Fibroblast of lung (primary cell): Measurements from ENCODE around the gene SLC43A1. TPM values are rescaled to one million over a fixed set of nuclear protein-coding genes. Genes with fewer than 3 reads are reported as not detected.

Experiments used
- DNase-seq, 2 donors: peaks; one replicate each; pipeline versions ENCODE4 v3.0.0 to v3.0.0-alpha.2; 2010; ENCODE audit warnings: low read depth in 2 of 2
- H2AFZ ChIP-seq: 2 replicates; pipeline ENCODE4 v1.5.1; 2012; ENCODE audit warnings: low read length, control low read depth, inconsistent platforms
- H3K27ac ChIP-seq: 2 replicates; pipeline ENCODE4 v1.5.1; 2011; ENCODE audit warnings: low read length, control low read depth; ENCODE audit not compliant: insufficient read depth
- H3K27me3 ChIP-seq: 2 replicates; pipeline ENCODE4 v1.5.1; 2011; ENCODE audit warnings: mild to moderate bottlenecking, low read length; ENCODE audit not compliant: control insufficient read depth, insufficient read depth
- H3K36me3 ChIP-seq: 2 replicates; pipeline ENCODE4 v1.5.1; 2011; ENCODE audit warnings: low read length; ENCODE audit not compliant: control insufficient read depth, insufficient read depth
- H3K4me1 ChIP-seq: 2 replicates; pipeline ENCODE4 v1.5.1; 2011; ENCODE audit warnings: low read length; ENCODE audit not compliant: control insufficient read depth, insufficient read depth; ENCODE audit errors: extremely low read depth
- H3K4me2 ChIP-seq: 2 replicates; pipeline ENCODE4 v1.5.1; 2011; ENCODE audit warnings: low read length, control low read depth; ENCODE audit not compliant: insufficient read depth; ENCODE audit errors: extremely low read depth
- H3K4me3 ChIP-seq, 4 experiments: fragments of 200-600 bp in 1 of 4; sonication (generic) in 1 of 4; replicated peaks in 1 of 4; 2 replicates each; pipeline ENCODE4 v1.5.1; 2011 to 2016; ENCODE audit warnings: low read length in 4 of 4, low read depth in 3 of 4, mild to moderate bottlenecking in 3 of 4, control low read depth in 2 of 4, inconsistent platforms in 1 of 4, mixed read lengths in 1 of 4; ENCODE audit not compliant: insufficient read depth in 1 of 4; ENCODE audit errors: control extremely low read depth in 1 of 4
- H3K79me2 ChIP-seq: 2 replicates; pipeline ENCODE4 v1.5.1; 2012; ENCODE audit warnings: mild to moderate bottlenecking, low read length, inconsistent platforms; ENCODE audit not compliant: control insufficient read depth, insufficient read depth
- H3K9ac ChIP-seq: 2 replicates; pipeline ENCODE4 v1.5.1; 2011; ENCODE audit warnings: mild to moderate bottlenecking, low read length, control low read depth; ENCODE audit not compliant: insufficient read depth
- H3K9me3 ChIP-seq: 2 replicates; pipeline ENCODE4 v1.5.1; 2012; ENCODE audit warnings: low read depth, low read length; ENCODE audit not compliant: control insufficient read depth, insufficient read depth
- H4K20me1 ChIP-seq: 2 replicates; pipeline ENCODE4 v1.5.1; 2011; ENCODE audit warnings: low read length; ENCODE audit not compliant: control insufficient read depth, insufficient read depth; ENCODE audit errors: extremely low read depth
- EZH2 ChIP-seq: IDR thresholded peaks from 2 replicates; pipeline ENCODE4 v1.5.1; 2012; ENCODE audit warnings: low read length, control low read depth, mild to moderate bottlenecking; ENCODE audit errors: missing control alignments
- polyA plus RNA-seq, 2 donors: library from polyadenylated mRNA; depleted of rRNA in 1 of 2; stranded (reverse) in 1 of 2; unstranded in 1 of 2; fragments of >200 nt; gene quantifications; 2 replicates each; pipeline ENCODE4 v1.2.1, GENCODE V29; 2011 to 2012; ENCODE audit warnings: missing spikeins in 1 of 2
- total RNA-seq: library from RNA; depleted of rRNA; stranded (reverse); fragments of >200 nt; gene quantifications from 2 replicates; pipeline ENCODE4 v1.2.1, GENCODE V29; 2014
- TF ChIP-seq, protein P1 (sequence below), 2 donors: IDR thresholded peaks in 1 of 2; conservative IDR thresholded peaks in 1 of 2; 1 replicate in 1 of 2; 2 replicates in 1 of 2; pipeline ENCODE4 v1.5.1; 2011 to 2012; ENCODE audit warnings: low read length in 2 of 2, control low read depth in 1 of 2, inconsistent platforms in 1 of 2, low read depth in 1 of 2, mild to moderate bottlenecking in 1 of 2

SLC43A1 gene
- total and polyA plus RNA-seq, 2 donors (not counting 1 experiment from before 2014, with no cell fraction given), result 13.2 to 19.8 TPM

DNA sequence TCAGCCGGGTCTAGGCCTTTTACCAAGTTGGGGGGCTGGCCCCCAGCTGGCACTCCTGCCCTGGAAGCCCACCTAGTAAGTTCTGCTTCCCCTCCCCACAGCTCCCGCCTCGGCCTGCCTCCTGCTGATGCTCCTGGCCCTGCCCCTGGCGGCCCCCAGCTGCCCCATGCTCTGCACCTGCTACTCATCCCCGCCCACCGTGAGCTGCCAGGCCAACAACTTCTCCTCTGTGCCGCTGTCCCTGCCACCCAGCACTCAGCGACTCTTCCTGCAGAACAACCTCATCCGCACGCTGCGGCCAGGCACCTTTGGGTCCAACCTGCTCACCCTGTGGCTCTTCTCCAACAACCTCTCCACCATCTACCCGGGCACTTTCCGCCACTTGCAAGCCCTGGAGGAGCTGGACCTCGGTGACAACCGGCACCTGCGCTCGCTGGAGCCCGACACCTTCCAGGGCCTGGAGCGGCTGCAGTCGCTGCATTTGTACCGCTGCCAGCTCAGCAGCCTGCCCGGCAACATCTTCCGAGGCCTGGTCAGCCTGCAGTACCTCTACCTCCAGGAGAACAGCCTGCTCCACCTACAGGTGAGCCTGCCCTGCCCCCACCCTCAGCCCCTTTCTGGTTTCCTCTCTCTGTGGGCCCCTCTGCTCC is 47.9 kb downstream of the SLC43A1 start:
- TF ChIP-seq EZH2, result no peak
- TF ChIP-seq, protein P1, sequence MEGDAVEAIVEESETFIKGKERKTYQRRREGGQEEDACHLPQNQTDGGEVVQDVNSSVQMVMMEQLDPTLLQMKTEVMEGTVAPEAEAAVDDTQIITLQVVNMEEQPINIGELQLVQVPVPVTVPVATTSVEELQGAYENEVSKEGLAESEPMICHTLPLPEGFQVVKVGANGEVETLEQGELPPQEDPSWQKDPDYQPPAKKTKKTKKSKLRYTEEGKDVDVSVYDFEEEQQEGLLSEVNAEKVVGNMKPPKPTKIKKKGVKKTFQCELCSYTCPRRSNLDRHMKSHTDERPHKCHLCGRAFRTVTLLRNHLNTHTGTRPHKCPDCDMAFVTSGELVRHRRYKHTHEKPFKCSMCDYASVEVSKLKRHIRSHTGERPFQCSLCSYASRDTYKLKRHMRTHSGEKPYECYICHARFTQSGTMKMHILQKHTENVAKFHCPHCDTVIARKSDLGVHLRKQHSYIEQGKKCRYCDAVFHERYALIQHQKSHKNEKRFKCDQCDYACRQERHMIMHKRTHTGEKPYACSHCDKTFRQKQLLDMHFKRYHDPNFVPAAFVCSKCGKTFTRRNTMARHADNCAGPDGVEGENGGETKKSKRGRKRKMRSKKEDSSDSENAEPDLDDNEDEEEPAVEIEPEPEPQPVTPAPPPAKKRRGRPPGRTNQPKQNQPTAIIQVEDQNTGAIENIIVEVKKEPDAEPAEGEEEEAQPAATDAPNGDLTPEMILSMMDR (conservative IDR thresholded peaks at IDR 0.05 in 1 of 2, IDR thresholded peaks at IDR 0.05 in 1 of 2; ENCODE audit: low read depth in 1 of 2, low read length in 2 of 2), result no peak
- Histone ChIP-seq H3K4me2 (no peak overlapping the region), H3K79me2 (no peaks in the 10 kb centered on the region), H3K27ac (no peak overlapping the region), H3K9me3 (no peaks in the 10 kb centered on the region), H4K20me1 (no peaks in the 10 kb centered on the region), H3K4me3 (no peak overlapping the region), H2AFZ (no peak overlapping the region), H3K27me3 (no peaks in the 10 kb centered on the region), H3K9ac (no peak overlapping the region), H3K4me1 (no peaks in the 10 kb centered on the region), H3K36me3 (no peaks in the 10 kb centered on the region)
- no peak for DNase-seq

DNA sequence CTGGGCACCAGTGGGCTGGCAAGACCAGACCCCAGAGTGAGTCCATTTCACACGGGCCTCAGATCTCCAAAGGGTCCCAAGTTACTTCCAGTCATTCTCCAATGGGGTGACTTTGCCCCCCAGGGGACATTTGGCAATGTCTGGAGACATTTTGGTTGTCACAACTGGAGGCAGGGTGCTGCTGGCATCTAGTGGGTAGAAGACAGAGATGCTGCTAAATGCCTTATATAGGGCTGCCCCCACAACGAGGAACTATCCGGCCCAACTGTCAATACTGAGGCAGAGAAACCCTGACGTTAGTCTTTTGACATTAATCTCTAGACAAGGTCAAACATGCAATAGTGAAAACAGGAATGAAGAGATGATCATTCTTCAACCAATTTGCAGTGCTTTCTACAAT is 48.8 kb downstream of the SLC43A1 start:
- Histone ChIP-seq H3K4me2 (no peak overlapping the region), H3K27me3 (peaks cover 2% of the 10 kb centered on the region), H3K36me3 (no peaks in the 10 kb centered on the region), H2AFZ (no peak overlapping the region), H3K4me1 (no peaks in the 10 kb centered on the region), H3K27ac (no peak overlapping the region), H3K4me3 (no peak overlapping the region), H3K9ac (no peak overlapping the region), H4K20me1 (no peaks in the 10 kb centered on the region), H3K79me2 (no peaks in the 10 kb centered on the region), H3K9me3 (no peaks in the 10 kb centered on the region)
- TF ChIP-seq, protein P1 (conservative IDR thresholded peaks at IDR 0.05 in 1 of 2, IDR thresholded peaks at IDR 0.05 in 1 of 2; ENCODE audit: low read depth in 1 of 2, low read length in 2 of 2), result no peak
- TF ChIP-seq EZH2, result no peak
- no peak for DNase-seq

GRCh38 chr11:57464539-57465181 is 50.8 kb downstream of the SLC43A1 start:
- Histone ChIP-seq H3K27ac (no peak overlapping the region), H3K9me3 (no peaks in the 10 kb centered on the region), H3K4me3 (no peak overlapping the region), H3K9ac (no peak overlapping the region), H3K4me1 (no peaks in the 10 kb centered on the region), H3K4me2 (no peak overlapping the region), H3K36me3 (no peaks in the 10 kb centered on the region), H3K27me3 (peaks cover 7% of the 10 kb centered on the region), H3K79me2 (no peaks in the 10 kb centered on the region), H4K20me1 (no peaks in the 10 kb centered on the region), H2AFZ (no peak overlapping the region)
- no peak for TF ChIP-seq EZH2
- TF ChIP-seq, protein P1 (conservative IDR thresholded peaks at IDR 0.05 in 1 of 2, IDR thresholded peaks at IDR 0.05 in 1 of 2; ENCODE audit: low read depth in 1 of 2, low read length in 2 of 2), result no peak
- DNase-seq, result no peak
